ENCODE data around the gene MRS2.

The MRS2 gene

GRCh38 chr6:24439858-24440539, 37.3 kb downstream of the MRS2 start:
- Histone ChIP-seq H2BK12ac (ENCODE audit: low read length) (no peak overlapping the region), H2BK5ac (ENCODE audit: low read length) (no peak overlapping the region), H3K4me1 (ENCODE audit: control insufficient read depth in 2 of 2, insufficient read depth in 1 of 2, low read depth in 1 of 2, low read length in 2 of 2) (no peaks in the 10 kb centered on the region), H3K36me3 (replicated peaks in 1 of 2; ENCODE audit: control insufficient read depth in 2 of 2, insufficient read depth in 2 of 2, low read length in 2 of 2) (no peaks in the 10 kb centered on the region), H2AFZ (ENCODE audit: low read length) (no peak overlapping the region), H2BK15ac (ENCODE audit: low read length) (no peak overlapping the region), H3K23ac (ENCODE audit: low read depth, low read length, poor library complexity) (no peak overlapping the region), H3K79me1 (ENCODE audit: low read depth, low read length) (no peaks in the 10 kb centered on the region), H3K27me3 (ENCODE audit: control insufficient read depth in 3 of 3, insufficient read depth in 3 of 3, low read depth in 1 of 3, low read length in 3 of 3) (no peaks in the 10 kb centered on the region), H3K27ac (replicated peaks; ENCODE audit: low read length) (no peak overlapping the region), H3K9me3 (replicated peaks in 1 of 2; ENCODE audit: control insufficient read depth in 2 of 2, insufficient read depth in 1 of 2, low read depth in 1 of 2, low read length in 2 of 2) (no peaks in the 10 kb centered on the region), H3K4ac (ENCODE audit: low read length) (no peak overlapping the region), H4K8ac (ENCODE audit: low read depth, low read length) (no peak overlapping the region), H3K4me2 (ENCODE audit: insufficient read depth, low read length, poor library complexity, severe bottlenecking) (no peak overlapping the region), H3K14ac (ENCODE audit: low read length) (no peak overlapping the region), H2AK5ac (ENCODE audit: low read depth, low read length) (no peak overlapping the region), H3K4me3 (ENCODE audit: low read length in 2 of 2) (no peak overlapping the region), H2BK120ac (ENCODE audit: low read depth, low read length) (no peak overlapping the region), H3K9ac (ENCODE audit: low read depth, low read length, poor library complexity) (no peak overlapping the region), H4K91ac (ENCODE audit: low read depth, low read length, poor library complexity) (no peak overlapping the region), H3K18ac (ENCODE audit: low read length) (no peak overlapping the region)
- DNase-seq (ENCODE audit: low spot score): no peak
- WGBS, 2 donors (ENCODE audit: extremely low coverage in 2 of 2, insufficient read length in 2 of 2, insufficient replicate concordance in 1 of 2): no CpG with 5 or more reads among the region's 3 CpGs

- H3K27ac ChIP-seq (replicated peaks; ENCODE audit: low read length): no peak overlapping the region
- H3K18ac ChIP-seq (ENCODE audit: low read length): no peak overlapping the region
- no peak overlapping the region for H3K4me3 ChIP-seq (ENCODE audit: low read length in 2 of 2)
- no peak overlapping the region for H2BK15ac ChIP-seq (ENCODE audit: low read length)
- H4K91ac ChIP-seq (ENCODE audit: low read depth, low read length, poor library complexity): no peak overlapping the region
- H2BK5ac ChIP-seq (ENCODE audit: low read length): no peak overlapping the region
- H3K36me3 ChIP-seq (replicated peaks in 1 of 2; ENCODE audit: control insufficient read depth in 2 of 2, insufficient read depth in 2 of 2, low read length in 2 of 2): no peaks in the 10 kb centered on the region
- no peak overlapping the region for H2BK12ac ChIP-seq (ENCODE audit: low read length)
- no peak overlapping the region for H2BK120ac ChIP-seq (ENCODE audit: low read depth, low read length)
- H3K4ac ChIP-seq (ENCODE audit: low read length): no peak overlapping the region
- H3K27me3 ChIP-seq (ENCODE audit: control insufficient read depth in 3 of 3, insufficient read depth in 3 of 3, low read depth in 1 of 3, low read length in 3 of 3): no peaks in the 10 kb centered on the region
- H3K14ac ChIP-seq (ENCODE audit: low read length): no peak overlapping the region
- H3K4me1 ChIP-seq (ENCODE audit: control insufficient read depth in 2 of 2, insufficient read depth in 1 of 2, low read depth in 1 of 2, low read length in 2 of 2): peaks cover 0 to 2% of the 10 kb centered on the region in 2 donors
- H3K4me2 ChIP-seq (ENCODE audit: insufficient read depth, low read length, poor library complexity, severe bottlenecking): no peak overlapping the region
- H2AK5ac ChIP-seq (ENCODE audit: low read depth, low read length): no peak overlapping the region
- H3K79me1 ChIP-seq (ENCODE audit: low read depth, low read length): no peaks in the 10 kb centered on the region
- no CpG with 5 or more reads among the region's 16 CpGs for WGBS, 2 donors (ENCODE audit: extremely low coverage in 2 of 2, insufficient read length in 2 of 2, insufficient replicate concordance in 1 of 2)
- no peaks in the 10 kb centered on the region for H3K9me3 ChIP-seq (replicated peaks in 1 of 2; ENCODE audit: control insufficient read depth in 2 of 2, insufficient read depth in 1 of 2, low read depth in 1 of 2, low read length in 2 of 2)
- DNase-seq (ENCODE audit: low spot score): no peak
- no peak overlapping the region for H2AFZ ChIP-seq (ENCODE audit: low read length)
- H4K8ac ChIP-seq (ENCODE audit: low read depth, low read length): no peak overlapping the region
- H3K23ac ChIP-seq (ENCODE audit: low read depth, low read length, poor library complexity): no peak overlapping the region
- no peak overlapping the region for H3K9ac ChIP-seq (ENCODE audit: low read depth, low read length, poor library complexity)
These were observed 38.3 kb downstream of the MRS2 start for GRCh38 chr6:24440897-24441598.

DNA sequence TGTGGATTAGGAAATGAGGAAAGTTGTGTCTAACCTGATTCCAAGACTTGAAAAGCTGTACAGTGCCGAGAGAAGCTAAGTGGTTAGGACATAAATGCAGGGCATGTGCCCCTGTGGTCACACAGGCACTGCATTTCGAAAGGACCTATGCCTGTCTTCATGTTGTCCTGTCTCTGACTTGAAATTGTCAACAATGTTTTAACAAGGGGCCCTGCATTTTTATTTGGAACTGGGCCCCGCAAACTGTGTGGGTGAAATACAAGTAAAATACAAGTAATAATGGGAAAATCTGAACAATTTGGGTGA, 38.8 kb downstream of the MRS2 start:
- Histone ChIP-seq H2AK5ac (ENCODE audit: low read depth, low read length) (no peak overlapping the region), H2BK5ac (ENCODE audit: low read length) (no peak overlapping the region), H3K36me3 (replicated peaks in 1 of 2; ENCODE audit: control insufficient read depth in 2 of 2, insufficient read depth in 2 of 2, low read length in 2 of 2) (no peaks in the 10 kb centered on the region), H3K4ac (ENCODE audit: low read length) (no peak overlapping the region), H2AFZ (ENCODE audit: low read length) (no peak overlapping the region), H3K23ac (ENCODE audit: low read depth, low read length, poor library complexity) (no peak overlapping the region), H3K4me1 (ENCODE audit: control insufficient read depth in 2 of 2, insufficient read depth in 1 of 2, low read depth in 1 of 2, low read length in 2 of 2) (peaks cover 0 to 2% of the 10 kb centered on the region in 2 donors), H3K9me3 (replicated peaks in 1 of 2; ENCODE audit: control insufficient read depth in 2 of 2, insufficient read depth in 1 of 2, low read depth in 1 of 2, low read length in 2 of 2) (no peaks in the 10 kb centered on the region), H2BK15ac (ENCODE audit: low read length) (no peak overlapping the region), H3K4me2 (ENCODE audit: insufficient read depth, low read length, poor library complexity, severe bottlenecking) (no peak overlapping the region), H3K14ac (ENCODE audit: low read length) (no peak overlapping the region), H3K27ac (replicated peaks; ENCODE audit: low read length) (no peak overlapping the region), H4K8ac (ENCODE audit: low read depth, low read length) (no peak overlapping the region), H2BK12ac (ENCODE audit: low read length) (no peak overlapping the region), H3K9ac (ENCODE audit: low read depth, low read length, poor library complexity) (no peak overlapping the region), H3K27me3 (ENCODE audit: control insufficient read depth in 3 of 3, insufficient read depth in 3 of 3, low read depth in 1 of 3, low read length in 3 of 3) (no peaks in the 10 kb centered on the region), H2BK120ac (ENCODE audit: low read depth, low read length) (no peak overlapping the region), H3K79me1 (ENCODE audit: low read depth, low read length) (no peaks in the 10 kb centered on the region), H3K4me3 (ENCODE audit: low read length in 2 of 2) (no peak overlapping the region), H3K18ac (ENCODE audit: low read length) (no peak overlapping the region), H4K91ac (ENCODE audit: low read depth, low read length, poor library complexity) (no peak overlapping the region)
- no CpG with 5 or more reads among the region's 3 CpGs for WGBS, 2 donors (ENCODE audit: extremely low coverage in 2 of 2, insufficient read length in 2 of 2, insufficient replicate concordance in 1 of 2)
- no peak for DNase-seq (ENCODE audit: low spot score)

GRCh38 chr6:24444588-24444987, 41.9 kb downstream of the MRS2 start:
- no CpG with 5 or more reads among the region's 4 CpGs for WGBS, 2 donors (ENCODE audit: extremely low coverage in 2 of 2, insufficient read length in 2 of 2, insufficient replicate concordance in 1 of 2)
- no peak overlapping the region for H3K14ac ChIP-seq (ENCODE audit: low read length)
- no peaks in the 10 kb centered on the region for H3K9me3 ChIP-seq (replicated peaks in 1 of 2; ENCODE audit: control insufficient read depth in 2 of 2, insufficient read depth in 1 of 2, low read depth in 1 of 2, low read length in 2 of 2)
- H3K4me3 ChIP-seq (ENCODE audit: low read length in 2 of 2): no peak overlapping the region
- H2BK120ac ChIP-seq (ENCODE audit: low read depth, low read length): no peak overlapping the region
- no peak overlapping the region for H4K8ac ChIP-seq (ENCODE audit: low read depth, low read length)
- no peaks in the 10 kb centered on the region for H3K36me3 ChIP-seq (replicated peaks in 1 of 2; ENCODE audit: control insufficient read depth in 2 of 2, insufficient read depth in 2 of 2, low read length in 2 of 2)
- no peak overlapping the region for H3K4ac ChIP-seq (ENCODE audit: low read length)
- no peak overlapping the region for H2AFZ ChIP-seq (ENCODE audit: low read length)
- H3K18ac ChIP-seq (ENCODE audit: low read length): no peak overlapping the region
- H2BK12ac ChIP-seq (ENCODE audit: low read length): no peak overlapping the region
- H2AK5ac ChIP-seq (ENCODE audit: low read depth, low read length): no peak overlapping the region
- no peak overlapping the region for H3K23ac ChIP-seq (ENCODE audit: low read depth, low read length, poor library complexity)
- no peak overlapping the region for H3K4me2 ChIP-seq (ENCODE audit: insufficient read depth, low read length, poor library complexity, severe bottlenecking)
- no peak overlapping the region for H4K91ac ChIP-seq (ENCODE audit: low read depth, low read length, poor library complexity)
- no peak overlapping the region for H3K27ac ChIP-seq (replicated peaks; ENCODE audit: low read length)
- no peak overlapping the region for H2BK5ac ChIP-seq (ENCODE audit: low read length)
- H3K9ac ChIP-seq (ENCODE audit: low read depth, low read length, poor library complexity): no peak overlapping the region
- no peaks in the 10 kb centered on the region for H3K27me3 ChIP-seq (ENCODE audit: control insufficient read depth in 3 of 3, insufficient read depth in 3 of 3, low read depth in 1 of 3, low read length in 3 of 3)
- H3K79me1 ChIP-seq (ENCODE audit: low read depth, low read length): no peaks in the 10 kb centered on the region
- no peak for DNase-seq (ENCODE audit: low spot score)
- peaks cover 0 to 2% of the 10 kb centered on the region in 2 donors for H3K4me1 ChIP-seq (ENCODE audit: control insufficient read depth in 2 of 2, insufficient read depth in 1 of 2, low read depth in 1 of 2, low read length in 2 of 2)
- H2BK15ac ChIP-seq (ENCODE audit: low read length): no peak overlapping the region

All from neuronal stem cell (in vitro differentiated cells).